MM.1S (cell line): ENCODE data around the gene LSAMP.

ENCODE experiments used
- CTCF ChIP-seq: fragments of 300-600 bp; sonication (generic); IDR thresholded peaks from 2 replicates; pipeline ENCODE4 v1.5.1; 2016; ENCODE audit warnings: antibody characterized with exemption, low read length, mixed read lengths
- EZH2 ChIP-seq: fragments of 300-600 bp; sonication (generic); optimal IDR thresholded peaks from 2 replicates; pipeline ENCODE3; 2017; ENCODE audit warnings: low read depth, mild to moderate bottlenecking, antibody characterized with exemption, low read length, mixed read lengths
- EZH2phosphoT487 ChIP-seq: fragments of 300-600 bp; sonication (generic); IDR thresholded peaks from 2 replicates; pipeline ENCODE4 v1.6.1; 2018; ENCODE audit warnings: antibody characterized with exemption, low read length

- no peak for TF ChIP-seq CTCF
- TF ChIP-seq EZH2: no peak
- TF ChIP-seq EZH2phosphoT487: no peak
These were observed 28.3 kb upstream of the LSAMP start for GRCh38 chr3:116473602-116474001.
